ENCODE measurements around the gene POFUT2. TPM values are rescaled to one million over a fixed set of nuclear protein-coding genes. Genes with fewer than 3 reads are reported as not detected.

POFUT2 gene
- total RNA-seq, 4 donors from 2014 or later = 6.2 to 49.7 (median 24.6) TPM

- Histone ChIP-seq H3K36me3 (no peaks in the 10 kb centered on the region), H3K4me3 (no peak overlapping the region), H3K27ac (peak overlapping the region; percentile 86 to 89), H3K9me3 (no peaks in the 10 kb centered on the region), H3K4me1 (peaks cover 12 to 21% of the 10 kb centered on the region in 2 donors), H3K27me3 (no peaks in the 10 kb centered on the region)
- no peak for TF ChIP-seq CTCF (IDR thresholded peaks at IDR 0.05)
- peak in 1 of 2 donors; percentile 35 for TF ChIP-seq POLR2A (IDR thresholded peaks at IDR 0.05)
- DNase-seq = peak; percentile 92 to 93
- intact Hi-C loops (cut with DNase I; ENCODE audit: low total_unique reads) = no loop called here
These were observed 7.0 kb upstream of the POFUT2 start for GRCh38 chr21:45294509-45295291.

GRCh38 chr21:45293726-45294401 is 6.2 kb upstream of the POFUT2 start:
- peak in 1 of 2 donors; percentile 54 for DNase-seq
- intact Hi-C loops (cut with DNase I; ENCODE audit: low total_unique reads) = loop anchor here (2.0 kb wide), 1 partner anchor 147 kb away; no protein-coding TSS in a partner anchor
- H3K4me1 ChIP-seq = peaks cover 12 to 23% of the 10 kb centered on the region in 2 donors
- no peaks in the 10 kb centered on the region for H3K36me3 ChIP-seq
- peak overlapping the region; percentile 86 to 89 for H3K27ac ChIP-seq
- H3K4me3 ChIP-seq = no peak overlapping the region
- H3K27me3 ChIP-seq = no peaks in the 10 kb centered on the region
- TF ChIP-seq CTCF (IDR thresholded peaks at IDR 0.05) (no peak), POLR2A (IDR thresholded peaks at IDR 0.05) (no peak)
- H3K9me3 ChIP-seq = no peaks in the 10 kb centered on the region

- Histone ChIP-seq H3K9me3 (no peaks in the 10 kb centered on the region), H3K4me3 (no peak overlapping the region), H3K27ac (peak overlapping the region; percentile 86 to 89), H3K4me1 (peaks cover 12 to 28% of the 10 kb centered on the region in 2 donors), H3K36me3 (no peaks in the 10 kb centered on the region), H3K27me3 (no peaks in the 10 kb centered on the region)
- TF ChIP-seq CTCF (IDR thresholded peaks at IDR 0.05) = no peak
- TF ChIP-seq POLR2A (IDR thresholded peaks at IDR 0.05) = no peak
- intact Hi-C loops (cut with DNase I; ENCODE audit: low total_unique reads) = loop anchor here (2.0 kb wide), 1 partner anchor 148 kb away; no protein-coding TSS in a partner anchor
- no peak for DNase-seq
These were observed 5.6 kb upstream of the POFUT2 start for GRCh38 chr21:45293220-45293725.

GRCh38 chr21:45292399-45293219 is 4.9 kb upstream of the POFUT2 start:
- peaks cover 12 to 28% of the 10 kb centered on the region in 2 donors for H3K4me1 ChIP-seq
- intact Hi-C loops (cut with DNase I; ENCODE audit: low total_unique reads) = loop anchor here (2.0 kb wide), 1 partner anchor 148 kb away; no protein-coding TSS in a partner anchor
- H3K36me3 ChIP-seq = no peaks in the 10 kb centered on the region
- DNase-seq = peak; percentile 86 to 92
- peak overlapping the region; percentile 86 to 89 for H3K27ac ChIP-seq
- TF ChIP-seq CTCF (IDR thresholded peaks at IDR 0.05) (peak; percentile 99 to 100 (median 100)), POLR2A (IDR thresholded peaks at IDR 0.05) (no peak)
- no peaks in the 10 kb centered on the region for H3K27me3 ChIP-seq
- H3K9me3 ChIP-seq = no peaks in the 10 kb centered on the region
- no peak overlapping the region for H3K4me3 ChIP-seq
